Hematopoietic multipotent progenitor cell treated with erythropoietin and hydrocortisone succinate and interleukin-3 and kit ligand, for 17 days (in vitro differentiated cells): ENCODE data around the gene AJM1.
A peak's percentile ranks its signal among the peaks of the same experiment; 100 is the strongest.
"Not testable (repeated sequence)": the region's sequence is repeated elsewhere in the genome, so short reads cannot be mapped to it uniquely, and the experiment has no call there.

Source experiments
- DNase-seq: peaks from one replicate; pipeline ENCODE4 v3.0.0-alpha.2; 2015; ENCODE audit warnings: low spot score

Gene AJM1

DNA sequence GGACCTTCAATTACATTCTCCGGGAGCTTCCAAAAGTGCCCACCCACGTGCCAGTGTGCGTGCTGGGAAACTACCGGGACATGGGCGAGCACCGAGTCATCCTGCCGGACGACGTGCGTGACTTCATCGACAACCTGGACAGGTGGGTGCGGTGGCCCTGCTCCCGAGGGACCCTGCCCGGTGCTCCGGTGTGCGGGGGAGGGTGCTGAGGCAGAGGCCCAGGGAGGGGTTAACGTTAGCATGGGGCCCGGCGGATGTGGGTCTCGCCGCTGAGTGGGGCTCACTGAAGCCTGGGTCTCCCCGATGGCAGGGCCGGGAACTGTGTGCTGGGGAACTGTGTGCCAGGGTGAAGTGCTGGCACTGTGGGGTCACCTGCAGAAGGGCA is 10.6 kb upstream of the AJM1 start:
- DNase-seq = no peak

- no peak for DNase-seq
Measured at GRCh38 chr9:136832581-136832980, 9.7 kb upstream of the AJM1 start.

GRCh38 chr9:136833381-136834048 is 8.8 kb upstream of the AJM1 start:
- DNase-seq = not testable (repeated sequence)

DNA sequence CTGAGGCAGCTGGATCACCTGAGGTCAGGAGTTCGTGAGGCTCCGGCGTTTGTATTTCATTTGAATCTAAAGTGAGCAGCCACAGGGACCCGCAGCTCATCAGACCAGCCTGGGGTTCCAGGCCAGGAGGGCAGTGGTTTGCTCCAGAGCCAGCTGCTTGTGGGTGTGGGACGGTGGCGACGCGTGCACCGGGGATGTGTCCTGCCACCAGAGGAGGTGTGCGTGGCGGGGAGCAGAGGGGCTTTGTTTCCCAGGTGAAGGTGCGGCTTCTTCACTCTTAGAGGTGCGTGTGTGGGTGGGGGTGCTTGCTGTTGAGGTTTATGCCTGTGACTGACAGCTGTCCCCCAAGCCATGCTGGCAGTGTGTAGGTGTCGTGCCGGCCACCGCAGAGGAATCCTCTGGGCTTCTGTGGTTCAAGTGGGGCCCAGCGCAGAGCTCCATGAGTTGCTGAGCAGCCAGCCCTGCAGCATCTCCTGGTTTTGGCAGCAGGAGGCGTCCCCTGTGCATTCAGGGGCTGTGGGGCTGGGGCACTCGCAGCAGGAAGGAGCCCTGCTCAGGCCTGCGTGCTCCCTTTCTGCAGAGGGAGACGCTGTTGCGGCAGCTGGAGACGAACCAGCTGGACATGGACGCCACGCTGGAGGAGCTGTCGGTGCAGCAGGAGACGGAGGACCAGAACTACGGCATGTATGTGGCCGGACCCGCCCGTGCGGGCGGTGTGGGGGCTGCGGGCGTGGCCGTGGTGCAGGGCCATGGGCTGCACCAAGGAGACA is 6.9 kb upstream of the AJM1 start:
- DNase-seq = no peak

- DNase-seq = no peak
Measured at GRCh38 chr9:136835932-136836904, 6.1 kb upstream of the AJM1 start.

DNA sequence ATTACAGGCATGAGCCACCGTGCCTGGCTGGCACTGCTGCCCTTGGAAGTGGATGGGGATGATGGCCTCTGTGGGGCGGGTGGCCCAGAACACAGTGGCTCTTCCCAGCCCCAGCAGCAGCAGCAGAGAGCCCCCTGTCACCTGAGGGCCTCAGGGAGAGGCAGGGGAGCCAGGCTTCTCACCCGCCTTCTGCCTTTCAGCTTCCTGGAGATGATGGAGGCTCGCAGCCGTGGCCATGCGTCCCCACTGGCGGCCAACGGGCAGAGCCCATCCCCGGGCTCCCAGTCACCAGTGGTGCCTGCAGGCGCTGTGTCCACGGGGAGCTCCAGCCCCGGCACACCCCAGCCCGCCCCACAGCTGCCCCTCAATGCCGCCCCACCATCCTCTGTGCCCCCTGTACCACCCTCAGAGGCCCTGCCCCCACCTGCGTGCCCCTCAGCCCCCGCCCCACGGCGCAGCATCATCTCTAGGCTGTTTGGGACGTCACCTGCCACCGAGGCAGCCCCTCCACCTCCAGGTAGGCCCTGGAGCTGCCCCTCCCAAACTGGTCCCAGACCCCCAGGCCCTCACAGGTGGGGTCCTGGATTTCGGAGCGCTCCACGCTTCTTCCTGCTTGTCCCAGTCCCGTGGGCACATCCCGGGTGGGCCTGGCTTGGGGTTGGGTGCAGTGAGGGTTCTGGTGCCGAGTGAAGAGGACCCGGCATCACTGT is 5.0 kb upstream of the AJM1 start:
- no peak for DNase-seq

- not testable (repeated sequence) for DNase-seq
Measured at GRCh38 chr9:136837856-136838277, 4.4 kb upstream of the AJM1 start.

- DNase-seq = no peak
Measured at GRCh38 chr9:136838314-136839228, 3.7 kb upstream of the AJM1 start.

- DNase-seq = no peak
Measured at GRCh38 chr9:136839229-136840139, 2.8 kb upstream of the AJM1 start.

- DNase-seq = no peak
Measured at GRCh38 chr9:136840140-136840876, 2.0 kb upstream of the AJM1 start.

DNA sequence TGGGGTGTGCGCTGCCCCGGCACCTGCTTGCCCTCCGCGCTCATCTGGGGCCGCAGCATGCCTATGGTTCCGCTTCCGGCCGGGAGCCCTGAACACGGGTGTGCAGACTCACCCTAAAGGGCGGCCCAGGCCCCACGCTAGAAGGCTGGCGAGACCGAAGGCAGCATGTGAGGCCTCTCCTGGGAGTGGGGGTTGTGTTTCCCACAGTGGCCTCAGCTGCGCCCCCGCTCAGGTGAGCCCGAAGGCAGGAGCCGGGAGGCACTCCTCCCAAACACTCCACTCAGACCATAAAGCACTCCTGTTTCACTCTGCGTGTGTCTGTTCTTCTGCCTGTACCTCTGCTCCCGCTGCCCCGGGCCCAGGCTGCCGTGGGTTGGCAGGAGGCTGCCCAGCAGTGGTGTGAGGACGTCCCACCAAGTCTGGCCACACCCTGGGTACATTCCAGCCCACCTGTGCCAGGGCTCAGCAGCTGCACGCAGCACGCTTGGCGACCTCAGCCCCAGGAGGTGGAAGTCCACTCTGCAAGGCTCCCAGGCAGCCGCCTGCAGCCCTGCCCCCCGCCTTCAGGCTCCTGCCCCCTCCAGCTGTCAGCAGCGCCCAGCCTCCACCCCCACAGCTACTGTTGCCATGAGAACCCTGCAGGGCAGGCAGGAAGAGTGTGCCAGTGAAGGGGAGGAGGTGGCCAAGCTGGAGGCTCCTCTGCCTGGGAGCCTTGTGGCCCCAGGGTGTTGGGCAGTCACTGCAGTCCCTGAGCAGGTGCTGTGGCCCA is 1.2 kb upstream of the AJM1 start:
- DNase-seq = no peak

- DNase-seq = not testable (repeated sequence)
Measured at GRCh38 chr9:136841646-136842379, 465 bp upstream of the AJM1 start.

DNA sequence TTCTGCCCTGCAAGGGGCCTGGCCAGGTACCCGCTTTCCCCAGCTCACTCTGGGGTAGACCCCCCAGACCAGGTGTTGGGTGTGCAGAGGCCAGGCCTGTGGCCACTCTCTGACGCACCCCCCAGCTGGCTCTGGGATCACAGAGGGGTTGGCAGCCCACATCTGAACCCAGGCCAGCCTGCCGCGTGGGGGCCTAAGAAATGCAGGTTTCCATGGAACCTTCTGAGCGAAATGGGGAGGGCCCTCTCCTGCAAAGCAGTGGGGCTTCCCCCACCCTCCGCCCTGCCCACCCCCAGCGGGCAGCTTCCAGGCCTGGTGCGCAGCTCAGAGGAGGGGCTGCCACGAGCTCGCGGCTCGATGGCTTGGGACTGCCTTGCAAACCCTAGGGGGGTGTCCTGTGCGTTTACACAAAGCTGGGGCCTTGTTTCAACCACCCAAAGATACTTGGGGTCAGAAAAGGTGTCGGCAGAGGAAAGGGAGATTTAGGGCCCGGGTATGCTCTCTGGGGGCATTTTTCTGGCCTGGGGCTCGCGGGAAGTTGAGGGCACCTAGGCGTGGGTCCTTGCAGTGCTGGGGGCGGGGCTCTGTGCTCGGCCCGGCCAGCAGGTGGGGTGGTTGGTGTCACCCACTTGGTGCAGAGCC is 1.0 kb downstream of the AJM1 start:
- DNase-seq = not testable (repeated sequence)

DNA sequence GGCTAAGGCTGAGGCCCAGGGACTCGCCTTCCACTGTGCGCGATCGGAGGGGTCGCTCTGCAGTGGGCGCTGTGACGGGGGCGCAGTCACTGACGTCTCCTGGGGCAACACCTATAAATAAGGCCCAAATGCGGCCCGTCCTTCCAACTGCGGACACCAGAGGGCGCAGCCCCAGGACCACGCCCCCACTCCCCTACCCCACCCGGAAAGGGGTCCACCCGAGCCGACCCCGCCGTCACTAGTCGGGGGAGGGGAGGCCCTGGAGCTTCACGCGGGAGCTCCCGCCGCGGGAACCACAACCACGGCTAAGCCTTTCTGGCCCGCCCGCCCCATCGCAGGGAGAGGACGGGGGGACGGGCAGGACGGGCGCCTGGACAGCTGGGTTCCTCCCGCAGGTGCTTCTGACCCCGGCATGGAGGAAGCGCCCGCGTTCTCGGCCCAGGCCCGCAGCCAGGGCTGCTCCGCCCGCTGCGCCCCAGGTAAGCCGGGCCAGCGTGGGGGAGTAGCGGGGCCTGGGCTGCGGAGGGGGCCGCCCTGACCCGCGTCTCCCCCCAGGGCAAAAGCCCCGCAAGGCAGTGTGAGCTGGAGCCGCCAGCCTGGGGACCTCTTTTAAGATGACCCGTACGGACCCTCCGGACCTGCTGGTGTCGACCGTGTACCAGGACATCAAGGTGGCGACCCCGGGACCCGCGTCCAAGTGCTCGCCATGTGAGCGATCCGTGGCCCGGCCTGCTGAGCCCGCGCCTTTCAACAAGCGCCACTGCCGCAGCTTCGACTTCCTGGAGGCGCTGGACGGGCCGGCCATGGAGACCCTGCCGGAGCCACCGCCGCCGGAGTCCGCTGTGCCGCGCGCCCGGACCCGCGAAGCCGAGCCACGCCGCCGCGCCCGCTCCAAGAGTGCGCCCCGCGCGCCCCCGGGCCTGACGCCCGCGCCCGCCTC is 1.8 kb downstream of the AJM1 start:
- DNase-seq = peak; percentile 55

- no peak for DNase-seq
Measured at GRCh38 chr9:136844761-136845464, 2.6 kb downstream of the AJM1 start.
